GM18873 (cell line): ENCODE results near the gene FOXB2.
"Not testable (repeated sequence)": the region's sequence is repeated elsewhere in the genome, so short reads cannot be mapped to it uniquely, and the experiment has no call there.

Source experiments
- ATAC-seq: cut with Tn5 transposase; IDR thresholded peaks from one replicate; pipeline ENCODE4 v1.9.1; 2021; ENCODE audit warnings: mild to moderate bottlenecking, moderate library complexity, moderate number of reproducible peaks; ENCODE audit not compliant: unreplicated experiment, low FRiP score

FOXB2 gene

DNA sequence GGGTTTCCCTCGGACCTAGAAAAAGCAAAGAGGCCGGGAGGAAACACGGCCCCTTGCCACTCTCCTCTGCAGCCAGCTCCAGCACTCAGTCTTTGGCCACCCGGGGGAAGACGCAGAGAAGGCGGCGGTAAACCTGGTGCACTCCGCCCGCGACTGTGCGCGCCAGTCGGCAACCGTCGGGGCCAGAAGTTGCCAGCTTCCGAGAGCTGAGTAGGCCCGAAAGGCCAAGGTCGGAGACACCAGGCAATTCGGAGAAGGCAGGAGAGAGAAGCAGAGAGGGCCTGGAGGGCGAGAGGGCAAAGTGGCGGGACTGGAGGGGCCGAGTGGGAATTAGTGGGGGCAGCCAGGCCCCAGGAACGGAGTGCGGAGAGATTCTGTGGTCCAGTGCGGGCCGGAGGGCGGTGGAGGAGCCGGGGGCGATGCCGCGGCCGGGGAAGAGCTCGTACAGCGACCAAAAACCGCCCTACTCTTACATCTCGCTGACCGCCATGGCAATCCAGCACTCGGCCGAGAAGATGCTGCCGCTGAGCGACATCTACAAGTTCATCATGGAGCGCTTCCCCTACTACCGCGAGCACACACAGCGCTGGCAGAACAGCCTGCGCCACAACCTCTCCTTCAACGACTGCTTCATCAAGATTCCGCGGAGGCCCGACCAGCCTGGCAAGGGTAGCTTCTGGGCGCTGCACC is at the start of gene FOXB2:
FOXB2 (plus strand) TSS at position 420 of the 690 bp plus-strand sequence; CDS start at position 420, 0 bp downstream.
- ATAC-seq = no peak

DNA sequence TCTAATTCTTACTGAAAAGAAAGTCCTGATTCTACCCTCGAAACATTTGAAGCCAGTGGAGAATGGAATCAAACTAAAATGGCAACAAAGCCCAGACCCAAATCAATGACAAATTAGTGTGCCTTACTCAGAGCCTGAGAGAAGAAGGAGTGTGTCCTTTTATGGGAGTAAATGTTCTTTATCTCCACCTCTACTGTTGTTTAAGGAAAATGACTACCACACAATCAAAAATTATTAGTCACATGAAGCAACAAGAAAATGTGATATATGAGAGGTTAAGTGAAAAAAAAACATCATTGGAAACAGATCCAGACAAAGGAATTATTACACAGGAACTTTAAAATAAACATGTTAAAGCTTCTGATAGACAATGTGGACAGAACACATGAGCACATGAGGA is 49.7 kb upstream of the FOXB2 start:
- no peak for ATAC-seq

DNA sequence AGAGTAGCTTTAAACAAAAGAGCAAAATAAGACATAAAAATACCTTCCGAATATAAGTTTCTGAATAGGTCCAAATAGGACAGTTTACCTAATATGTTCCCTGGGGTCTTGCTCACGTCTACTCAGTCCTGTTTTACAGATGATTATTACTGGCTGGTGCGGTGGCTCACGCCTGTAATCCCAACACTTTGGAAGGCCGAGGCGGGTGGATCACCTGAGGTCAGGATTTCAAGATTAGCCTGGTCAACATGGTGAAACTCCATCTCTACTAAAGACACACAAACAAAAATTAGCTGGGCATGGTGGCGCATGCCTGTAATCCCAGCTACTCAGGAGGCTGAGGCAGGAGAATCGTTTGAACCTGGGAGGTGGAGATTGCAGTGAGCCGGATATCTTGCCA is 40.6 kb upstream of the FOXB2 start:
- not testable (repeated sequence) for ATAC-seq

DNA sequence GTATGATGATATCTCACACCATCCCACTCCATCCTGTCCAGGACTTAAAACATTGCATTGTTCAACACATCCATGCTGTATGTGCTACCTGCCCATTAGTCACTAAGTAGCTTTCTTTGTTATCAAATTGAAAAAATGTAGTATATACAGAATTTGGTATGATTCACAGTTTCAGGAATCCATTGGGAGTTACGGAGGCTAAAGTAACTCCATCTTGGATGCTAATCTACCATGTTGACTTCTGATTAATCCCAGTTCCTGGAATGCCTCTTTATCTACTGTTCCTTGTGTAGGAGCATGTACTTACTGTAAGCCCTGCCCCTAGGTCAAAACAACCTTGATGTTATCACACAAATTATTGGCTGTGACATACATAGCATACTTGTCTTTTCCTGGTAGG is 38.9 kb upstream of the FOXB2 start:
- no peak for ATAC-seq

DNA sequence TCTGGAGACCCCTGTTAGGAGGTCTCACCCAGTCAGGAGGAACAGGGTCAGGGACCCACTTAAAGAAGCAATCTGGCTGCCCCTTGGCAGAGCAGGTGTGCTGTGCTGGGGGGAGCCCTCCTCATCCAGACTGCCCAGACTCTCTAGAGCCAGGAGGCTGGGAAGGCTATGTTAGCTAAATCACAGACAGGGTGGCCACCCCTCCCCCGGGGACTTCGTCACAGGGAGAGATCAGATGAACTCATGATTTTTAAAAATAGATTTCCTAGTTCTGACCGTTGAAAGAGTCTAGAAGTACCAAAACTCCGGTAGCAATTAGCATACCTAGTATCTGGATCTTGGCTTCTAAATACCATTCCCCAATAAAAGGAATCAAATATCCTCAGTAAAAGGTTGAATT is 35.0 kb upstream of the FOXB2 start:
- no peak for ATAC-seq

DNA sequence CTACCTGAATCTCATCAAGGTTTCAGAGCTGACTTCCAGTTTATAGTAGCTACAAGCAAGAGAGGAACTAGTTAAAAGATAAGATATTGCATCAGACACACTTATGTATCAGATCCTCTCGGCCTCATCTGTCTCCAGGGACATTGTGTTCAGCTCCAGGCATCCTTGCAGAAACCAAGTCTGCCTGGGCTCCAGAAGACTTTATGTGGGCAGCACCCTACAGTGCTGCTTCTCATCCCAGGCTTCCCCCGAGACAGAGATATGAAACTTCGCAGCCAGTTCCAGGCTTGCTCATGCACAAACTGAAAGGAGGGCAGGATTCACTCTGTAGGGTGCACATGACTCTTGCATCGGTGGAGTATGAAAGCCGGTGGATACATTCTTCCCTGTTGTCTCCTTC is 33.9 kb upstream of the FOXB2 start:
- ATAC-seq = no peak

DNA sequence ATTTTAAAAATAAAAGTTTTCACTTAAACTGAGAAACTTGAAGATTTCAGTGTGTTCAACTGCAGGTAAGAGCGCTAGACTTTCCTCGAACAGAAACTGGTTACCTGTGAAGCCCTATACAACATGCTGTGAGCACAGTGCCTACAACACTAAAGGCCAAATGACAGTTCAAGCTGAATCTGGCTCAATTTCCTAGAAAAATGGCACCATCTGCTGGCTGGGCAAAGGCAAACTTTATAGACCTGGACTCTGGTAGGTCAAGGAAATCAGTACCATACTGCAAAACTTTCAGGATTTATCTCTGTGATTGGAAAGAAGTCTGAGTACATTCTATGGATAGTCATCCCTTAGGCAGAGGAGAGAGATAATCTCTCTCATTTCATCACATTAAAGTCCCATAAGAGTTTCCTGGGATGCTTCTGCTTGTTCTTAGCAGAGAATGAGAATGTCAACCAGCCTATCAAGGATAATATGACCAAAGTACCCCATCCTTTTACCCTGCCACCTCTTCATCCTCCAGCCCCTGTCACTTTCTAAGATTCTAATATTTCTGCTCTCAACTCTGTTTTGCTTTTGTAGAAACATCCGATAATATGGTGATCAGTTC is 31.8 kb upstream of the FOXB2 start:
- no peak for ATAC-seq

DNA sequence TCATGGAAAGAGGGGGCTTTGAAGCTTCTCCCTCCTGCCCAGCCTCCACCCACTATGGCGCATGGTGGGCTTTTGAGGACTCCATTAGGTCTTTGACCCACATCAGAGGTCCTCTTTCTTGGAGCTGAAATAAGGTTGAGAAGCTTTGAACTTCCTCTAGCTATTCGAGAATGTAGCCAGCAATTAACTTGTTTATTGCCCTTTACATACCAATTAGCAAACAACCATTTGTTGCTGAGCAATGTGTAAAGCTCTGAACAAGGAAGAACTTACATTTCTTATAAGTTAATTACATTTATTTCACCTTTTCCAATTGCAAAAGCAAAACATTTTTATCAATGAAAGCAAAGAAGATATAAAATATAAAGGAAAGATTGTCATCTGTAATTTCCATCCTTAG is 30.5 kb upstream of the FOXB2 start:
- ATAC-seq = no peak

DNA sequence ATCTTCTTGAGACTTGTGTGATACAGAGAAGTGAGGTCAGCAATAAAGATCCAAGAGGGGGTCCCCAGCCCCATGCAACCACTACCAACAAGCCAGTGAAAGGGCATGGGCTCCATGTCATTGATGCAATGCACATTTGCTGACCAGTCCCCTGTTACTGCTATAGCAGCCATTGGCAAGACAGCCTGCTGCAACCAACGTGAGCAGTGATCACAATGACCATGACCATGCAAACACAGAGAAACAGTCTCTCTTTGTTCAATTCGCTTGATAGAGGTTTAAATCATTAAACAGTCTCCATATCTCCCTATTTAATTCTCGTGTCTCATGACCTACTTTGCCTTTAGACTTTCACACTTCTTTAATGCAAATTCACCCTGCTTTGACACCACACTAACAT is 30.0 kb upstream of the FOXB2 start:
- ATAC-seq = no peak

DNA sequence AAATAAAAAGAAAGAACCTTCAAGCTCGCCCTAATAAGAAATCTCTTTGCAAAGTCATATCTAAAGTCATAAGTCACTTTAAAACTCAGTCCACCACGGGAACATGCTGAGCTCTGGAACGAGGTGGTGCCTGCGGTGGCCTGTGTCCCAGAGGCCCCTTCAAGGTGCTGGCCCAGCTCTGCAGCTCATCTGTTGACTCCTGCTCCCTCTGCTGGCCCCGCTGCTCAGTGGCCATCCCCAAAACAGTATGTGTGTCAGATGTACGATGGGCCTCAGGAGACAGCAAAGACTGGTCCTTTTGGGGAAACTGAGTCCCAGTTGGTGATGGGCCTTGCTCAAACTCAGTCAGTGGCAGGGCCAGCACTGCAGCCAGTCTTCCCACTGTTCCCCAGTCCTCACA is 22.8 kb upstream of the FOXB2 start:
- no peak for ATAC-seq

DNA sequence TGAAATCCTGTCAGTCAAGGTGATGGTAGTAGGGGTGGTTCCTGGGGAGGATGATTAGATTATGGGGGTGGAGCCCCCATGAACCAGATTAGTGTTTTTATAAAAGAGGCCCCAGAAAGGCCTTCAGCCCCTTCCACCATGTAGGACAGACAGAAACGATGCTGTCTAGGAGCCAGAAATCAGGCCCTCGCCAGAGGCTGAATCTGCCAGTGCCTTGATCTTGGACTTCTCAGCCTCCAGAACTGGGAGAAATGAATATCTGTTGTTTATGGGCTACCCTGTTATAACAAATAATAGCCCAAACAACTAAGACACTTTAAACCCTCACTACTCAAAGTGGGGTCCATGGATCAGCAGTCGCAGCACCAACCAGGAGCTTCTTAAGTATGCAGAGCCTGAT is 20.2 kb upstream of the FOXB2 start:
- no peak for ATAC-seq

DNA sequence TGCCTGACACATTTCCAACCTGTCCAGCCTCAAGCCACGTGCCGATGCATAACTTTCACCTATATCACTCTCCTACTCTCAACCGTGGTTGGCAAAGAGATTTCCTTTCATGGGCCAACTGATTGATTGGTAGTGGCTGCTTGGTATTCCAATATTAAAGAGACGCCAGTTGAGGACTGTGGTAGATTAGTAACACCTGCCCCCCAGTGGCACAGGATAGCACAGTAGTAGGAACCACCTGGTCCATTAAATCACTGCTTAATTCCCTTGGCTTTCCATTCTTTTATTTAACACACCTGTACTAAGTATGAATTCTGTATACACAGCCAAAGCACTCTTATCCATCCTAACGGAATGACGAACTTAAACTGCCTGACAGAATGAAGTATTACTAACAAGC is 19.1 kb upstream of the FOXB2 start:
- no peak for ATAC-seq

DNA sequence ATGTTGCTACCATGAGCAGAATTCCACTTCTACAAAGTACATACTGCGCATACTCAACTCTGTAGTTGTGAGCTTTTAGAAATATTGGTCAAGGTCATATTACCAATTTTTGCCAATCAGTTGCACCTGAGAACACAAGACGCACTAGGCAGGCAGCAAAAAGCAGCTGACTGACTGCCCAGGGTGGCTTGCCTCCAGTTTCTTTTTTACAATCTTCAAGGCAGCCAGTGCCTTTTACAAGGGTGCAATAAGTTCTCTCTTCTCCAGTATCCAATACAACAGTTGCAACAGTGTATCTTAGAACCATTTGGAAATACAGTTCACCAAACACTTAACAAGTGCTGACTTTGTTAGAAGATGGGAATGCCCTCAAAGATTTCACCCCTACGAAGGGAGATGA is 16.1 kb upstream of the FOXB2 start:
- ATAC-seq = no peak

DNA sequence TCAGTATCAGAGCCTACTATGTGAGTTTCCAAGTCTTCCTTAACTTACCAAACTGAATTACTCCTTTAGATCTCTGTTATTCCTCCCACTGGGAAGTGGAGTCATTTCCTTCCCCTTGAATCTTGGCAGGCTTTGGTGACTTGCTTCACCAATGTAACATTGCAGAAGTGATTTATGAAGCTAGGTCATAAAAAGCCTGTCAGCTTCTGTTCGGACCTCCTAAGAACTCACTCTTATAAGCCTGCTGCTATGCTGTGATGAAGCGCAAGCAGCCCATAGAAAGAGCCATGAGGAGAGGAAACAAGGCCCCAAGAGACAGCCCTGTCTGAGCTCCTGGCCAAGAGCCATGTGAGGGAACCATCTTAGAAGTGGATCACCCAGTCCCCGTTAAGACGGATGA is 14.2 kb upstream of the FOXB2 start:
- no peak for ATAC-seq

DNA sequence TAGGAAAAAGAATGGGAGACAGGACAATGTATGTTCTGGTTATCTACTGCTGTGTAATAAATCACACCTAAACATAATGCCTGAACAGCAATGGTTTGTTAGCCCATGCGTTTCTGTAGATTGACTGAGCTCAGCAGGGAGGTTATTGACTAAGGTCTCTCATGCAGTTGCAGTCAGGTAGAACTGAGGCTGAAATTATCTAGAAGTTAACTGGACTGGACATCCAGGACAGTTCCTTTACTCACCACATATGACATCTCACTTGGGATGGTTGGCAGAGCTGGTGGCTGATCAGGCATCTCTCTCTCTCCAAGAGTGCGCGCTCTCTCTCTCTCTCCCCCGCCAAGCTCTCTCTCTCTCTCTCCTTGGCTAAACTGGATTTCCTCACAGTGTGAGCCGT is 8.9 kb upstream of the FOXB2 start:
- ATAC-seq = no peak

DNA sequence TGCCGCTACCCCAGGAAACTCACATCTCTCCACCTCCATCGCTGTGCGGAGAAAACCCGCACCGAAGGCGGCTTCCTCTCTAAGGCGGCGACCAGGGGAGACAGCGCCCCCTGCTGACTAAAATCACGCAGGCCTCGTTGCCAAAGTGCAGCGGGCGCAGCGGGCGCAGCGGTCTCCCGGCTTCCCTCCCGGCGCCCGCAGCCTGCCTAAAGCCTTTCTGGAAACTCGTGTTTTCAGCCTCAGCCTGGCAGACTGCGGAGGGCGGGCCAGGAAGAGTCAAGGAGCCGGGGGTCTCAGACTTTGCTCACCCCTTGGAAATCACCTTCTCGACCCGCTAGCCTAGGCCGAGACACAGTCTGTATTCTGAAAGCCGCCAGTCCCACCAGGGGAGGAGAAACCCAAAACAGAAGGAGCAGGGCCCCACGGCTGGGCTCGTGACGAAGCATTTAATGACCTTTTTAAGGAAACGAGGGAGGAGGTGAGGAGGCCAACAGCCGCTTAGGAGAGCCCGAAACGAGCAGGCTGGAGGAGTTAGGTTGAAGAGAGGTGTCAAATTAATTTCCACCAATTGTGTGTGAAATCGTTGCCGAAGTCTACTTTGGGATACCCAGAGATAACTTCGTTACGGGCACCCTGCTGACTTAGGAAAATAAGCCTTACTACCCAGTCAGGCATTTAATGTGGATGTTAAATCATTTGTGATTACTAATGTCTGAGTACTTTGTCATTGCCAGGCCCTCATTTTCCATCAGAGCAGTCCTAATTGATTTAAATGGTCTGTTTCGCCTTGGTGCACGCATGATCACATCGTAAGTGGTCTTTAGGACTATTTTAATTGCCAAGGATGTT is 7.3 kb upstream of the FOXB2 start:
- no peak for ATAC-seq

DNA sequence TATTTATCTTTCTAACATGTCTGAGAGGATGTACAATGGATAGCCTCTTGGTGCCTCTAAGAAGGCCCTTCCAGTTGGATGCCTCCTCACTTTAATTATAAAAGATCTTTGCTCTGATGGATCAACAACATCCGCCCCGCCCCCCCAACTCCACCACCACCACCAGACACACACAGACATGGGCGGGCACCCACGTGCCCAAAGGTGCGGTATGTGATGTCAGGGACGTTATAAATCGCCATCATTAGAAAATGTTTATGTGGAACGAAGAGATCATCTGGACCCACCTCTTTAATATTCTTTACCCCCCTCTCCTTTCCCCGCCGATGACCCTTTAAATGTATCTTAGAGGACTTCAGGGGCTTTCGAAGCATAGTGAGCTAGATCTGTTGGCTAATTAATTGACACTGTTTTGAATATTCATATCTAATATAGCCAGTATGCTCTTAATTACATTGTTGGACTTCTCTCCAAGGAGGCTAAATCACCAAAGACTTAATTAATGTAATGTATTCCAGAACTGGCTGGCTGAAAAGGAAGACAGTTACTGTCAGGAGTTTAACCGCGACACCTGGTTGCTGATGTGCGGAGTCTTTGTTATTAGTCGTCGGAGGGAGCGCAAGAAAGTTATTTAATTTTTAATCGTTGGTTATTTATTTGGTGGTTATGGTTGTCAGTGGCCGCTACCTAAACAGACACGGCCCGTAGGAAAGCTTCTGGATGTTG is 6.1 kb upstream of the FOXB2 start:
- ATAC-seq = no peak

DNA sequence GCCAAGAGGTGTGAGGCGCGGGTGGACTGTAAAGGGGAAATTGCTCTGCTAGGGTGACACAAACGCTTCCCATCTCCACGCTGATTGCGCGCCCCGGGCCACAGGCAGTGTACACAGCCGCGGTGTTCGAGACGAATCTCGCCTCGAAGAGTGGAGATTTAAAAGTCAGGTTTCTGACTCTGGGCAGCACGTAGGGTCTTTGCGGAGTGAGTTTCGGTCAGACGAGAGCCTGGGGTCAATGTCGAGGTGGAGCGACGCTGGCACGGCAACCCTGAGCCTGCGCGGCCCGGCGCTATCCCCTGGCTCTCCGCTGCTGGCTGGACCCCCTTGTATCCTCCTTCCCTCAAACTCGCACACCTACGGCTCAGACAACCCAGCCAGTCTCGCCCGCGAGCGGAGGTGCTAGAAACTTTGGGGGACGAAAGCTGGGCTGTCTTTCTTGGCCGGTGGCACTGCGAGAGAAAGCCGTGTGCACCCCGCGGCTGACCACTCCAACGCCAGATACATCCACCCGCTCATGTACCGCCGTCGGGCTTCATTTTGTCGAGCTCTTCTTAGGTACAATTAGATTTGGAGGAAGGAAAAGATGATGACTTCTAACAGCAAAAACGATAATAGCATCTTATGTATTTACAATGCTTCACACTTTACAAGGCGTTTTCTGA is 5.4 kb upstream of the FOXB2 start:
- ATAC-seq = no peak

DNA sequence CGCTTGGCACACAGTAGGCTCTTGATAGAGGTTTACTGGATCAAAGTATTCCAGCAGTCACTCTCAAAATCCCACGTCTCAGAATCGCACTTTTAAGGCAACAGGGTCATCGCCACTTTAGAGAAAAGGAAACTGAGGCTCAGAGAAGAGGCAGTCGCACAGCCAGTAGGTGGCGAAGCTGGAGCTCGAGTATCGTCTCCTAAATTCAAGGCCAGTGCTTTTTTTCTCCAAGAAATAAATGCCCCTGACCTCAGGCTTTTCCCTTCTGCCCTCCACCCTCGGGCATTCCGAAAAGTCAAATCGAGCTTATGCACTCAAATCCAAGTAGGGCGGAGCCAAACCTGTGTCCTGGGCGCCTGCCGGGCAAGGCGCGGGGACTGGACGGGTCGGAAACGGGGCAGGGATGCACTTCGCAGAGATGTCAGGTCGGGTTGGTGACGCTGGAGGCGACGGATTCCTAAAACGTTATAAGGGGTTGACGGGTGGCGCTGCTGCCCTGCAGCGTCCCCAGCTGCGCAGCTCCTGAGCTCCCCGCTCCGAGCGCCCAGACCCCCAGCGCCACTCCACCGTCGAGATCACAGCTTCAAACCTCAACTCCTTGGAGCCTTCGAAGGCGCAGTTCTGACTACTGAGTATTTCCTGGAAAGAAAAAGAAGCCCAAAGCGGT is 4.7 kb upstream of the FOXB2 start:
- no peak for ATAC-seq
